SK-N-SH (cell line): Measurements from ENCODE around the gene SUPT3H.
"Not testable (repeated sequence)": the region's sequence is repeated elsewhere in the genome, so short reads cannot be mapped to it uniquely, and the experiment has no call there.

ENCODE experiments used
- CHD2 ChIP-seq: fragments of 150-350 bp; IDR thresholded peaks from 2 replicates; pipeline ENCODE4 v1.6.1; 2018; ENCODE audit warnings: low read length; ENCODE audit not compliant: partially characterized antibody
- ELF1 ChIP-seq: IDR thresholded peaks from 2 replicates; pipeline ENCODE4 v1.4.0; 2012
- EZH2phosphoT487 ChIP-seq: fragments of 200-600 bp; sonication (generic); IDR thresholded peaks from 2 replicates; pipeline ENCODE4 v1.6.1; 2017; ENCODE audit warnings: low read depth, mixed run types, mild to moderate bottlenecking, antibody characterized with exemption, moderate library complexity, borderline replicate concordance
- FOSL2 ChIP-seq: IDR thresholded peaks from 2 replicates; pipeline ENCODE4 v1.4.0; 2012; ENCODE audit warnings: low read depth, mild to moderate bottlenecking, moderate library complexity, borderline replicate concordance
- FOXJ3 ChIP-seq: sonication (generic); formaldehyde crosslinking; IDR thresholded peaks from 2 replicates; pipeline ENCODE4 v1.5.1; 2020; ENCODE audit warnings: mild to moderate bottlenecking, missing genetic modification reagents
- NFIC ChIP-seq: IDR thresholded peaks from 2 replicates; pipeline ENCODE4 v1.4.0; 2012; ENCODE audit warnings: borderline replicate concordance
- NRF1 ChIP-seq: IDR thresholded peaks from 2 replicates; pipeline ENCODE4 v1.6.1; 2012; ENCODE audit warnings: low read depth, mild to moderate bottlenecking, low read length
- POLR2AphosphoS5 ChIP-seq: IDR thresholded peaks from 2 replicates; pipeline ENCODE4 v1.6.1; 2012; ENCODE audit warnings: low read depth, low read length
- RCOR1 ChIP-seq: fragments of 150-350 bp; IDR thresholded peaks from 2 replicates; pipeline ENCODE4 v1.6.1; 2017; ENCODE audit warnings: antibody characterized with exemption, low read length
- REST ChIP-seq: IDR thresholded peaks from 2 replicates; pipeline ENCODE4 v1.6.1; 2012; ENCODE audit warnings: mild to moderate bottlenecking, low read depth, low read length, moderate library complexity
- SIN3A ChIP-seq: IDR thresholded peaks from 2 replicates; pipeline ENCODE4 v1.6.1; 2012; ENCODE audit warnings: low read depth, mild to moderate bottlenecking, low read length, moderate library complexity, borderline replicate concordance
- TCF12 ChIP-seq: IDR thresholded peaks from 2 replicates; pipeline ENCODE4 v1.4.0; 2012
- YY1 ChIP-seq: IDR thresholded peaks from 2 replicates; pipeline ENCODE4 v1.4.0; 2012; ENCODE audit warnings: low read depth, mild to moderate bottlenecking
- TF ChIP-seq, protein P1 (sequence below): fragments of 200-600 bp; sonication (generic); IDR thresholded peaks from 2 replicates; pipeline ENCODE4 v1.6.1; 2017; ENCODE audit warnings: antibody characterized with exemption, mild to moderate bottlenecking, moderate library complexity

DNA sequence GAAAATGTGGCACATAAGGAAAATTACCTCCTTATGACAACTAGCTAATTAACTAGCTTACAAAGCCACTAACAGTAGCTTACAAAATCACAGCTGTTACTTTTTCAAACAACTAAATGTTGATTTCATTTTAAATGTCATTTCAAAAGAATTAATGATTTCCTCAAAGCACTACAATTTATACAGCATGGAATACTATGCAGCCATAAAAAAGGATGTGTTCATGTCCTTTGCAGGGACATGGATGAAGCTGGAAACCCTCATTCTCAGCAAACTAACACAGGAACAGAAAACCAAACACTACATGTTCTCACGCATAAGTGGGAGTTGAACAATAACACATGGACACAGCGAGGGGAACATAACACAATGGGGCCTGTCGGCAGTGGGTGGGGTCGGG is 100.0 kb downstream of the SUPT3H start:
- TF ChIP-seq YY1; TCF12; EZH2phosphoT487; SIN3A; REST; POLR2AphosphoS5; NRF1; FOSL2; ELF1; RCOR1; CHD2; FOXJ3 (CRISPR knock-in tag); NFIC: not testable (repeated sequence)
- TF ChIP-seq, protein P1, sequence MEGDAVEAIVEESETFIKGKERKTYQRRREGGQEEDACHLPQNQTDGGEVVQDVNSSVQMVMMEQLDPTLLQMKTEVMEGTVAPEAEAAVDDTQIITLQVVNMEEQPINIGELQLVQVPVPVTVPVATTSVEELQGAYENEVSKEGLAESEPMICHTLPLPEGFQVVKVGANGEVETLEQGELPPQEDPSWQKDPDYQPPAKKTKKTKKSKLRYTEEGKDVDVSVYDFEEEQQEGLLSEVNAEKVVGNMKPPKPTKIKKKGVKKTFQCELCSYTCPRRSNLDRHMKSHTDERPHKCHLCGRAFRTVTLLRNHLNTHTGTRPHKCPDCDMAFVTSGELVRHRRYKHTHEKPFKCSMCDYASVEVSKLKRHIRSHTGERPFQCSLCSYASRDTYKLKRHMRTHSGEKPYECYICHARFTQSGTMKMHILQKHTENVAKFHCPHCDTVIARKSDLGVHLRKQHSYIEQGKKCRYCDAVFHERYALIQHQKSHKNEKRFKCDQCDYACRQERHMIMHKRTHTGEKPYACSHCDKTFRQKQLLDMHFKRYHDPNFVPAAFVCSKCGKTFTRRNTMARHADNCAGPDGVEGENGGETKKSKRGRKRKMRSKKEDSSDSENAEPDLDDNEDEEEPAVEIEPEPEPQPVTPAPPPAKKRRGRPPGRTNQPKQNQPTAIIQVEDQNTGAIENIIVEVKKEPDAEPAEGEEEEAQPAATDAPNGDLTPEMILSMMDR: not testable (repeated sequence)
